Measurements from ENCODE around the gene USP3. TPM values are rescaled to one million over a fixed set of nuclear protein-coding genes. Genes with fewer than 3 reads are reported as not detected.
"Not testable (repeated sequence)": the region's sequence is repeated elsewhere in the genome, so short reads cannot be mapped to it uniquely, and the experiment has no call there.

Gene USP3
- total RNA-seq, 4 donors from 2014 or later = 56.1 to 93.0 (median 73.7) TPM

GRCh38 chr15:63620760-63621159 lies 116.4 kb downstream of the USP3 start:
- H3K36me3 ChIP-seq = peaks cover 0 to 41% (median 14%) of the 10 kb centered on the region in 4 donors
- H3K4me3 ChIP-seq; H3K9me3 ChIP-seq; H3K4me1 ChIP-seq; DNase-seq; H3K27me3 ChIP-seq; intact Hi-C loops (cut with DNase I; ENCODE audit: low total_unique reads); H3K27ac ChIP-seq: not testable (repeated sequence)
- in situ Hi-C loops (cut with MboI; ENCODE audit: low pct_ligation_motif_present in 1 of 4, low pct_unique_long_range_greater_than_20kb in 1 of 4, low sequenced_read_pairs in 3 of 4) = loop anchor here in 1 of 4 donors (25.0 kb wide), 1 partner anchor 442 kb away; no protein-coding TSS in a partner anchor
- no CpG with 5 or more reads among the region's 2 CpGs for WGBS, 2 donors (ENCODE audit: low coverage in 1 of 2)

DNA sequence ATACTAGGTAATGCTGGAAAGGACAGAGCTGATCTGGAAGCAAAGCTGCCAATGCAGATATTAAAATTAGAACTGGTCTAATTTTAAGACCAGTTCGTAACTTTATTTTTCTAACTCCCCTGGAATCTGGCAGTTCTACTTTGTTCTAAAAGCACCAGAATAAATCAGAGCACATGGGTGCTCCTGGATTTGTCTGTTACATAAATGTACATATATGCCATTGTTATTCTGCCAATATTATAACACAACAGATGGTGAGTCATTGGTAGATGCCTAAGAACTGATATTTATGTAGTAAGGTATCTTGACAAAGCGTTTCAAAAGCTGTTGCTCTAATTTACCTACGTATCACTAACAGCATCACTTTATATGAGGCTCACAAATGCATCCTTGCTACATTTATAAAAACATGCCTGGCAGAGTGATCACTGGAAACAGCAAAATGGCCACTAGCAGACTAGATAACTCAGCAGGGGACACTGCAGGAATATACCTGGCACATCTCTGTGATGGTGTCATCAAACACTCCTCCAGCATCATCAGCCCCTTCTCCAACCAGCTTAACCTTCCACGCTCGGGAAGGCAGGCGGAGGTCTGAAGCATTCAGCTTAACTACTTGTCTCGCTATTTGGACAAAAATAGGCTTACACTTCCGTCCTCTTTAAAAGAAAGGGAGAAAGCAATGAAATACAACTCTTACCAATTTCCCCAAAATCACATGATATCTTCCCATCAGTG lies 119.0 kb downstream of the USP3 start:
- no peak for DNase-seq
- H3K9me3 ChIP-seq = no peaks in the 10 kb centered on the region
- H3K27me3 ChIP-seq = no peaks in the 10 kb centered on the region
- intact Hi-C loops (cut with DNase I; ENCODE audit: low total_unique reads) = no loop called here
- in situ Hi-C loops (cut with MboI; ENCODE audit: low pct_ligation_motif_present in 1 of 4, low pct_unique_long_range_greater_than_20kb in 1 of 4, low sequenced_read_pairs in 3 of 4) = loop anchor here in 1 of 4 donors (25.0 kb wide), 1 partner anchor 439 kb away; no protein-coding TSS in a partner anchor
- H3K27ac ChIP-seq = no peak overlapping the region
- TF ChIP-seq EP300 (IDR thresholded peaks at IDR 0.05; ENCODE audit: low read depth) (no peak), POLR2AphosphoS5 (IDR thresholded peaks at IDR 0.05) (no peak), POLR2A (IDR thresholded peaks at IDR 0.05) (no peak)
- TF ChIP-seq, protein P1, sequence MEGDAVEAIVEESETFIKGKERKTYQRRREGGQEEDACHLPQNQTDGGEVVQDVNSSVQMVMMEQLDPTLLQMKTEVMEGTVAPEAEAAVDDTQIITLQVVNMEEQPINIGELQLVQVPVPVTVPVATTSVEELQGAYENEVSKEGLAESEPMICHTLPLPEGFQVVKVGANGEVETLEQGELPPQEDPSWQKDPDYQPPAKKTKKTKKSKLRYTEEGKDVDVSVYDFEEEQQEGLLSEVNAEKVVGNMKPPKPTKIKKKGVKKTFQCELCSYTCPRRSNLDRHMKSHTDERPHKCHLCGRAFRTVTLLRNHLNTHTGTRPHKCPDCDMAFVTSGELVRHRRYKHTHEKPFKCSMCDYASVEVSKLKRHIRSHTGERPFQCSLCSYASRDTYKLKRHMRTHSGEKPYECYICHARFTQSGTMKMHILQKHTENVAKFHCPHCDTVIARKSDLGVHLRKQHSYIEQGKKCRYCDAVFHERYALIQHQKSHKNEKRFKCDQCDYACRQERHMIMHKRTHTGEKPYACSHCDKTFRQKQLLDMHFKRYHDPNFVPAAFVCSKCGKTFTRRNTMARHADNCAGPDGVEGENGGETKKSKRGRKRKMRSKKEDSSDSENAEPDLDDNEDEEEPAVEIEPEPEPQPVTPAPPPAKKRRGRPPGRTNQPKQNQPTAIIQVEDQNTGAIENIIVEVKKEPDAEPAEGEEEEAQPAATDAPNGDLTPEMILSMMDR (IDR thresholded peaks at IDR 0.05) = no peak
- H3K4me1 ChIP-seq = no peaks in the 10 kb centered on the region
- 96 to 100% methylated on average over 6 to 8 of the region's 8 CpGs for WGBS, 2 donors (ENCODE audit: low coverage in 1 of 2)
- no peak overlapping the region for H3K4me3 ChIP-seq
- peaks cover 0 to 63% (median 23%) of the 10 kb centered on the region in 4 donors for H3K36me3 ChIP-seq

GRCh38 chr15:63626955-63627354 lies 122.6 kb downstream of the USP3 start:
- H3K36me3 ChIP-seq = peaks cover 0 to 81% (median 32%) of the 10 kb centered on the region in 4 donors
- in situ Hi-C loops (cut with MboI; ENCODE audit: low pct_ligation_motif_present in 1 of 4, low pct_unique_long_range_greater_than_20kb in 1 of 4, low sequenced_read_pairs in 3 of 4) (no loop called here), intact Hi-C loops (cut with DNase I; ENCODE audit: low total_unique reads) (no loop called here)
- H3K4me3 ChIP-seq = no peak overlapping the region
- 88 to 100% methylated on average over 1 of the region's 1 CpG for WGBS, 2 donors (ENCODE audit: low coverage in 1 of 2)
- H3K27me3 ChIP-seq = no peaks in the 10 kb centered on the region
- no peaks in the 10 kb centered on the region for H3K9me3 ChIP-seq
- DNase-seq = no peak
- TF ChIP-seq EP300 (IDR thresholded peaks at IDR 0.05; ENCODE audit: low read depth) (no peak), POLR2A (IDR thresholded peaks at IDR 0.05) (no peak), POLR2AphosphoS5 (IDR thresholded peaks at IDR 0.05) (no peak)
- TF ChIP-seq, protein P1 (IDR thresholded peaks at IDR 0.05) = no peak
- no peak overlapping the region for H3K27ac ChIP-seq
- no peaks in the 10 kb centered on the region for H3K4me1 ChIP-seq

DNA sequence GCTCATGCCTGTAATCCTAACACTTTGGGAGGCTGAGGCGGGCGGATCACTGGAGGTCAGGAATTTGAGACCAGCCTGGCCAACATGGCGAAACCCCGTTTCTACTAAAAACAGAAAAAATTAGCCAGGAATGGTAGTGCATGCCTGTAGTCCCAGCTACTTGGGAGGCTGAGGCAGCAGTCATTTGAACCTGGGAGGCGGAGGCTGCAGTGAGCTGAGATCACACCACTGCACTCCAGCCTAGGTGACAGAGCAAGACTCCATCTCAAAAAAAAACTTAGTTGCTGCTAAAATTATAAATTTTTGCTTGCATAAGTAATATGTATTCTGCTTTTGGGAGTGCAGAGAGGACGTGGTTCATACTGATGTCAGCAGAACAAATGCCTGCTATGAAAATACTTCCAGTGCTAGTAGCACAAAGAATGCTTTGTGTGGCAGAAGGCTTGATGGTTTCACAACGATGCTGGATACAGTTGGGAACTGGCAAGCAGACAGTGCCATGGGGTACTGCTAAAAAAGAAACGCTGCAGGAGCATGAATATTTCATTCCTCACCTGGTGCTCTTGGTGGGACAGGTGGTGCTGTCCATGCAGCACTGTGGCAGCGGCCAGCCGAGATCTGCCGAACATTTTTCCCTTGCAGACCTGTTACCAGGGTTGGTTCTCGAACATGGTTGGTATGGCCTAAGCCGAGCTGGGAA lies 123.9 kb downstream of the USP3 start:
- no peak for DNase-seq
- Histone ChIP-seq H3K27ac (no peak overlapping the region), H3K4me1 (no peaks in the 10 kb centered on the region), H3K36me3 (peaks cover 0 to 84% (median 38%) of the 10 kb centered on the region in 4 donors), H3K4me3 (no peak overlapping the region), H3K9me3 (no peaks in the 10 kb centered on the region), H3K27me3 (no peaks in the 10 kb centered on the region)
- 88 to 96% methylated on average over 11 to 13 of the region's 13 CpGs for WGBS, 2 donors (ENCODE audit: low coverage in 1 of 2)
- intact Hi-C loops (cut with DNase I; ENCODE audit: low total_unique reads) (no loop called here), in situ Hi-C loops (cut with MboI; ENCODE audit: low pct_ligation_motif_present in 1 of 4, low pct_unique_long_range_greater_than_20kb in 1 of 4, low sequenced_read_pairs in 3 of 4) (no loop called here)
- TF ChIP-seq POLR2A (IDR thresholded peaks at IDR 0.05) (no peak), EP300 (IDR thresholded peaks at IDR 0.05; ENCODE audit: low read depth) (no peak), POLR2AphosphoS5 (IDR thresholded peaks at IDR 0.05) (no peak)
- TF ChIP-seq, protein P1 (IDR thresholded peaks at IDR 0.05) = no peak

Data from transverse colon (tissue), 4 donors.